NCI-H187 treated with DMSO at 0.1 percent for 48 hours (cell line): ENCODE data around the gene APOD.
"Not testable (repeated sequence)": the region's sequence is repeated elsewhere in the genome, so short reads cannot be mapped to it uniquely, and the experiment has no call there.

Experiments used
- DNase-seq: peaks from one replicate; lab custom pipeline; 2025; lab: John Stamatoyannopoulos, UW

The APOD gene

DNA sequence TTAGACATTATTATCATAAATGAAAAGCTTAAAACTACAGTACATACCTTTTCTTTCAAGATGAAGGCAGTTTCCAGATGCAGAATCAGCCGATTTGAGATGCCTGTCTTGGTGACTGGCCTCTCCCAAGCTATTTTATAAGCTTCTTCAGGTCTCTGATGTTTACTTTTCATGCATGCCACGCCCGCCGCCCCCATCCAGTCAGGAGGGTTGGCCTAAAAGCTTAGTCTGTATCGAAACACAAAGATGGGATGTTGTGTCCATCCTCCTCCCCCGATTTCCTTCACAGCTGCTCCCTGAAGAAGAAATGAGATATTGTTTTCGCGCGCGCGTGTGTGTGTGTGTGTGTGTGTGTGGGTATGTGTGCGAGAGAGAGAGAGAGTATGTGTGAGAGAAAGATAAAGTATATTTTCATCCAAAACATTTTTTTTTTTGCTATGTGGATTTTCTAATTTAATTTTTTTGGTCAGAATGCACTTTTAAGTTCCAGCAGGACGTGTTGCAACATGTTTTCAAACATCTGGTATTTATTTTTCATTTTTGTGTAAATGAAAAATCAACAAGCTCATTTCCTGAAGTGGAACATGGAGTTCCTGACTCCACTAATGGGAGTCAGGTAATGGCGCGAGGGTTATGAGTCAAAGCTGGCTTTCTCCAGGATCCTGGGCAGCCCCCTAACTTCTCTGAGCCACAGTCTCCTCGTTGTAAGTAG, at the start of gene APOD:
APOD (minus strand) TSS at position 110 of the 712 bp plus-strand sequence. CDS start 4,479 bp downstream, outside the sequence.
- no peak for DNase-seq

GRCh38 chr3:195633351-195633750, 49.6 kb upstream of the APOD start:
- DNase-seq = not testable (repeated sequence)

DNA sequence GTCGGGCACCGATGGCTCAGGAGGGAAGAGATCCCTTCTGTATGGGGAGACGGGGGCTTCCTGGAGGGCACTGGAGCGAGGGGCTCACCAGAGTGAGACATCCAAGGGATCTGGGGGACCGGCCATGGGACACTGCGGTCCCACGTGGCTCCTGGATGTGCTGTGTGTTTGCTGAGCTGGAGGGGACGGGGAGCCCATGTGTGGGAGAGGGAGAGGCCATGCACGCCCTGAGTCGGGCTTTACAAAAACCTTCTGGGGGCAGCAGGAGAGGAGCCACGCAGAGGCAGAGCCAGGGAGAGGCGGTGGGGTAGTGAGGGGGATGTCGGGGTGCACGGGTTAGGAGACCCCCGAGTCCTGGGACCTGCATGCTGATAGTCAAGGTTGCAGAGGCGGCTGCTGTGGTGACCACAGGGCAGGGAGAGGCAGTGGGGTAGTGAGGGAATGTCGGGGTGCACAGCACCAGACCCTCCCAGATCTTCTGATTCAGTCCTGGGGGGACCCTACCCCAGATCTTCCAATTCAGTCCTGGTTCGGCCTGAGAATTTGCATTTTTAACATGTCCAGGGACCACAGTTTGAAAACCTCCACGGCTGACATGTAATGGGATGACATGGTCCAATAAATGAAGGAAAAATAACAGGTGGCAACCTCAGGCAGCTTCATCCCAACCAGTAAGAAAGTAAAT, 48.9 kb upstream of the APOD start:
- not testable (repeated sequence) for DNase-seq

DNA sequence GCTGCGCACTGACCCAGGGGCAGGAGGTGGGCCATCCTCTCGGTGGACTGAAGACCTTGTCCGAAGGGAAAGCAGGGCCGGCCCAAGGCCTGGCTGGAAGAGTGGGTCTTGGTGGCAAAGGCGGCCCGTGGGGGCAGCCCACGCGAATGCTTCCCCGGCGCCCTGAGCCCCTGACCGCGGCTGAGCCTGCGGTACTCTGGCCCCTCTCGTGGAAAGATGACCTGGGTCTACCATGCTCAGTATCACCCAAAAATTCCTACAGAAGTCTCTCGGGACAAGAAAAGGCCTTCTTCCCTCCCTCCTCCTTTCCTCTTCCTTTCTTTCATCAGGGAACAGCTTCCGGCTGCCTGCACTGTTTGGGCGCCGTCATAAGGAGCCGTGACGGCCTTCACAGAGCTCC, 48.3 kb upstream of the APOD start:
- not testable (repeated sequence) for DNase-seq

- DNase-seq = not testable (repeated sequence)
Observed at GRCh38 chr3:195630938-195631495, 47.3 kb upstream of the APOD start.

- DNase-seq = not testable (repeated sequence)
Observed at GRCh38 chr3:195630086-195630917, 46.6 kb upstream of the APOD start.

- DNase-seq = not testable (repeated sequence)
Observed at GRCh38 chr3:195629682-195630081, 45.9 kb upstream of the APOD start.

GRCh38 chr3:195628386-195628920, 44.7 kb upstream of the APOD start:
- not testable (repeated sequence) for DNase-seq

DNA sequence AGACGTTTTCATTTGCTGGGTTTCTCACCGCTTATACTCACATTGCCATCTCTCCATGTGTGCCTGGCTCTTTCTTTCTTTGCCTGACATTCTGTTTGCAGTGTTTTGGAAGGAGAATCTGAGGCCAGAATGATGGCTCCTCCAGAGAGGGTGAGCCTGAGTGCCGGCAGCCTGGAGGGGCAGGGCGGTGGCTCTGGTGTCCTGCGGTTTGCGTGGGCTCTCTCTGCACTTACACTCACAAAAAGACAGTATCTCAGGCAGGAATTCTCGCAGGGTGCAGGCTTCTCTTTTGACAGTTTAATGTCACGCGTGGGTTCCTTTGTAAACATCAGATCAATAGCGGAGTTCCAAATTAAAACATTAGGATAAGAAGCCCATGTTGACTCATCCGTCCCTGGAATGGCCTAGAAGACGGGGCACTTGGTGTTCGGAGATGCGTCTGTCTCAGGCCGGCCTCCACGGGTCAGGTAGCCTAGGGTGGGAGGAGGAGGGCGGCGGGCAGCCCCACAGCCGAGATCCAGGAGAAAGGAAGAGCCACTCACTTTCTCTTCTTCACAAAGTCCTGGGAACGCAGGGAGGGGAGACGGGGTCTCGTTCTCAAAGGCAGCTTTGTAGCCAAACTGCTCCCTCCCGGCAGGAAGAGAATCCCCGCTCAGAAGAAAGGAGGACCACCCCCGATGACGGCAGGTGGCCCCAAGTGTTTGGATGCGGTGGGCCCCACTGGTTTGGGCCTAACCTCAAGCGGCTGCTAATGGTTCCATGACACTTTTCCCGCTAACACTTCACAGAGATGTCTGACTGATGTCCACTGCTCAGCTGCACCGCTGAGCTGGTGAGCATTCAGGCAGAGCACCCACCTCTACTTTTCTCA, 44.0 kb upstream of the APOD start:
- not testable (repeated sequence) for DNase-seq

DNA sequence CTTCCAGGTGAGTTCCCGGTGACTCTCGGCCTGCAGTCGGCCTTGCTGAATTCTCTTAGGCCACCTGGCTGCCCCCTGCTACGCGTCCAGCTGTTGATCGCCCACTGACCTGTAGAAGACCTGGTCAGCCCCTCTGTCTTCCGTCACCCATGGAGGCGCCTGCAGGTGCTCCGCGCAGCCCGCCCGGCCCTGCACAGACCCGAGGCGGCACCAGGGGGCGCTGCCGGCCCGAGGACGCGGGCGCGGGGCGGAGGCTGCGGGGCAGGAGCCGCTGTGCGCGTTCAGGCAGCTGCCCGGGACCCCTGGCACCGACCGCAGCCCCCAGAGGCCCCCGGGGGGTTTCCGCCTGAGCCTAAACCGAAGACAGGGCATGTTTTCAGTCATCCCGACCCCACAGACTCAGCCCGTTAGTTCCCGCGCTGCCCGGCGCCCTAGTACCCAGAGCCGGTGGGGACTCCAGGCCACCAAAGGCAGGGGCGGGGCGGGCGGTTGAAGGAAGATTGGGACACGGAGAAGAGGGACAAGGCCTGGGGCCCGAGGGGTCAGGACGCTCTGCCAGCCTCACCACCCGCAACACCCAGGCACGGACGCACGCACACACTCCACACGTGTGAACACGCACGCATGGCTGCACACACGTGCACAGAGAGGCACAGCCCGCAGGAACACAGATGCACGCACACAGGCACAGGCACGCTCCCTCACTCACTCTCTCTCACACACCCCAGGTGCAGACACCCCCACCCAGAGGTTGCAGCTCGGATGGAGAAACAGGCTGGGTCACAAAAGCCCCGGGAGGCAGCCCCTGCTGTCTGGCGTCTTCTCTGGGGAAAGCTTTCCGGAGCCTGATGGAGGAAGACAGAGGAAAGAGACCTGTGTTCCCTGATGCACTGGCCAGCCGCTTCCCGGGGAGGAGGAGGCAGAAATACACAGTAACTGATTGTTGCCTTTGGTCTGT, 41.1 kb upstream of the APOD start:
- DNase-seq = not testable (repeated sequence)

GRCh38 chr3:195624171-195624570, 40.4 kb upstream of the APOD start:
- DNase-seq = not testable (repeated sequence)

DNA sequence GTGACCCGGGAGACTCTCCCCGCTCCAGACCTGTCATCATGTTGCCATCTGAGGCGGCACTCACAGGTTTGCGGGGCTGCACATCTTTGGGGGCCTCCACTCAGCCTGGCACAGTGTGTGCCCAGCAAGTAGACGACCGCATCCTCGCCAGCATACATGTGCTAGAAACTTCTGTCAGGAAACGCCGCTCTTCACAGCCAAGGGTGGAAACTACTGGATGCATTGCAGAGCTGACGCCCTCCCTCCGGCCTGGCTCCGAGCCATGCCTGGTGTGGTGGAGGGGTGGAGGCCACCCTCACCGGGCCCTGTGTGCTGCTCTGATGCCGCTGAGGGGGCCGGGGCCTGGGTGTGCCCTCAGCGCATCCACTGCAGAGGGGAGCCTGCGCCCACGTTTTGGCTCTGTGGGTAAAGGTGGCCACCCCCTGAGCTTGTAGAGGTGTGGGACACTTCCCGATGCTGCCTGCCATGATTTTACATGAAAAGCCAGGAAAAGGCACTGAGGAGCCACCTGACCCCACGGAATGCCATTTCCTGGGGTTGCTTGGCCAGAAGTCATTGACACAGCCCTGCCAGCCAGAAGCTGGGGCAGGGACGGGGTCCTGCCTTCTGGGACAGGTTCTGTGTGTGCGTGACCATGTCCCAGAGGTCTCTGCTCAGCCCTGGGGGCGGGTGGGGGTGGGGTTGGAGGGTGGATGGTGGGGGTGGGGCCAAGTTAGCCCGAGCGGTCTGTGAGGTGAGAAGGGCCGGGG, 39.7 kb upstream of the APOD start:
- DNase-seq = not testable (repeated sequence)

DNA sequence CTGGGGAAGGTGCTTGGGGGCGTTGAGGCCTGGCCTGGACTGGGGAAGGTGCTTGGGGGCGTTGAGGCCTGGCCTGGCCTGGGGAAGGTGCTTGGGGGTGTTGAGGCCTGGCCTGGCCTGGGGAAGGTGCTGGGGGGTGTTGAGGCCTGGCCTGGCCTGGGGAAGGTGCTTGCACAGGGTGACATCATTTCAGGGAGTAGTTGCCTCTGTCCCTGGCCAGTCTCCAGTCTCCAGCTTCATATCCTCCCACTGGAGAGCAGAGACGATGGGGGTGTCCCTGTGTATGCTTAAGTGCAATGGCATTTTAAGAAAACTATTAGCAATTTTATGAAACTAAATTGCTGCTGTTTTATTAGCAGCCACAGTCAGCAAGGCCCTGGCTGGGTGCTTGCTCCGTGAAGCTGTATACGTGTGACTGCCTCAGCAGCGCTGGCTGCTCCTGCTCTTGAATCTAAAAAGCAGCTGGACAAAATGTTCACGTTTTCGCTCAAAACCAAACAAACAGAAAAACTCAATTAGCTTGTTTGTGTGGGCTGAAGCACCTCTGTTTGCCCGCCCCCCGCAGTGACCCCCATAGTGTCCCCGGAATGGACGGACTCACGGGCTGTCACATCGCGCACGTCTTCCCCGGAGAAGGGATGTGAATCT, 38.9 kb upstream of the APOD start:
- not testable (repeated sequence) for DNase-seq

DNA sequence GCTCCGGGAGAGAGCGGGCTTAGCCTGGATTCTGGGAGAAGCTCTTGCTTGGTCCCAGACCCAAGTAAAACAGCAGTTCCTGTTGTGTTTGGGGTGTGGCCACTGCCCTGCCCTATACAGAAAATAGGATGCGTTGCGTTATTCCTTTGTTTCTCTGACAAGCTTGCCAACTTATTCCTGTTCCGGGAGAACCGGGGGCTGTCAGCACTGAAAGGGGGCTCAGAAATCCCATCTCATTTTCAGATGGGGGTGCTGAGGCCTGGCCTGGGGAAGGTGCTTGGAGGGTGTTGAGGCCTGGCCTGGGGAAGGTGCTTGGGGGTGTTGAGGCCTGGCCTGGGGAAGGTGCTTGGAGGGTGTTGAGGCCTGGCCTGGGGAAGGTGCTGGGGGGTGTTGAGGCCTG, 38.3 kb upstream of the APOD start:
- not testable (repeated sequence) for DNase-seq

- not testable (repeated sequence) for DNase-seq
Observed at GRCh38 chr3:195621095-195621494, 37.4 kb upstream of the APOD start.

- not testable (repeated sequence) for DNase-seq
Observed at GRCh38 chr3:195620476-195620875, 36.7 kb upstream of the APOD start.

- not testable (repeated sequence) for DNase-seq
Observed at GRCh38 chr3:195619591-195620369, 36.0 kb upstream of the APOD start.
